HepG2 (cell line): Measurements from ENCODE around the gene PCA3. TPM values are rescaled to one million over a fixed set of nuclear protein-coding genes. Genes with fewer than 3 reads are reported as not detected.

Source experiments
- ATAC-seq: fragments of 200-7000 bp; cut with Tn5 transposase; 3 replicates; pipeline ENCODE4 v1.9.1; 2020; ENCODE audit warnings: mild to moderate bottlenecking, moderate library complexity
- BruUV-seq: library from RNA; stranded (reverse); fragments of 400-500 nt; replicated peaks from 2 replicates; lab custom pipeline; 2021; lab: Mats Ljungman, UMichigan
- CTCF ChIA-PET: fragments of 300-600 bp; formaldehyde crosslinking; extraction: SDS; loops from one replicate; lab custom pipeline; 2021; ENCODE audit warnings: low total read pairs, inconsistent platforms, low intra/inter-chr PET ratio; lab: Yijun Ruan, JAX
- POLR2A ChIA-PET: fragments of 350-600 bp; sonication (Branson Sonifier 250); formaldehyde crosslinking; loops from one replicate; lab custom pipeline; 2020; ENCODE audit warnings: antibody characterized with exemption, inconsistent platforms; lab: Yijun Ruan, JAX
- DNase-seq: peaks from one replicate; pipeline ENCODE4 v3.0.0-alpha.2; 2015; ENCODE audit warnings: low spot score
- FAIRE-seq: peaks from 3 replicates; lab custom pipeline; 2011; peaks lifted over from hg19 to GRCh38; lab: Jason Lieb, UNC
- H2AFZ ChIP-seq: one replicate; pipeline ENCODE4 v1.6.1; 2011; ENCODE audit warnings: low read length, inconsistent platforms
- H3K27ac ChIP-seq: fragments of 300-600 bp; 3 replicates; pipeline ENCODE4 v1.8.0; 2011; ENCODE audit warnings: mixed run types, mild to moderate bottlenecking, mixed read lengths, low read length, inconsistent platforms; ENCODE audit not compliant: insufficient read depth; ENCODE audit errors: extremely low read length
- H3K27me3 ChIP-seq, 2 experiments: fragments of 200-600 bp in 1 of 2; 2 replicates in 1 of 2; 3 replicates in 1 of 2; pipeline versions ENCODE4 v1.6.0 to v1.8.0; 2011; ENCODE audit warnings: low read length in 2 of 2, mild to moderate bottlenecking in 2 of 2, moderate library complexity in 2 of 2, inconsistent platforms in 1 of 2; ENCODE audit not compliant: insufficient read depth in 2 of 2, control insufficient read depth in 1 of 2
- H3K36me3 ChIP-seq, 2 experiments: fragments of 200-600 bp in 1 of 2; replicated peaks in 1 of 2; 2 replicates in 1 of 2; 3 replicates in 1 of 2; pipeline versions ENCODE4 v1.5.1 to v1.8.0; 2011; ENCODE audit warnings: low read length in 2 of 2, inconsistent platforms in 1 of 2; ENCODE audit not compliant: insufficient read depth in 2 of 2, control insufficient read depth in 1 of 2
- H3K4me1 ChIP-seq: 2 replicates; pipeline ENCODE4 v1.5.1; 2012; ENCODE audit warnings: low read length, inconsistent platforms; ENCODE audit not compliant: insufficient read depth
- H3K4me2 ChIP-seq: 2 replicates; pipeline ENCODE4 v1.6.0; 2011; ENCODE audit warnings: low read depth, low read length, inconsistent platforms
- H3K4me3 ChIP-seq, 3 experiments: fragments of 200-600 bp in 1 of 3; sonication (generic), shearing (Covaris generic) in 1 of 3; replicated peaks in 1 of 3; 2 replicates each; pipeline ENCODE4 v1.5.1; 2011 to 2016; ENCODE audit warnings: low read length in 3 of 3, inconsistent platforms in 2 of 3, low read depth in 2 of 3, mild to moderate bottlenecking in 2 of 3, control low read depth in 1 of 3, mixed read lengths in 1 of 3; ENCODE audit not compliant: insufficient read depth in 1 of 3
- H3K79me2 ChIP-seq: one replicate; pipeline ENCODE4 v1.6.1; 2011; ENCODE audit warnings: low read length, inconsistent platforms; ENCODE audit not compliant: insufficient read depth
- H3K9ac ChIP-seq: 2 replicates; pipeline ENCODE4 v1.6.0; 2011; ENCODE audit warnings: mild to moderate bottlenecking, low read depth, low read length, inconsistent platforms; ENCODE audit not compliant: insufficient read depth
- H3K9me3 ChIP-seq: 2 replicates; pipeline ENCODE4 v1.5.1; 2012; ENCODE audit warnings: mild to moderate bottlenecking, low read length
- H4K20me1 ChIP-seq: 2 replicates; pipeline ENCODE4 v1.6.0; 2011; ENCODE audit warnings: inconsistent platforms, mild to moderate bottlenecking, low read length, moderate library complexity; ENCODE audit not compliant: insufficient read depth
- BRD4 ChIP-seq: sonication (generic); formaldehyde crosslinking; IDR thresholded peaks from 2 replicates; pipeline ENCODE4 v1.4.0; 2020; ENCODE audit warnings: missing genetic modification reagents
- DZIP1 ChIP-seq: sonication (generic); formaldehyde crosslinking; IDR thresholded peaks from 2 replicates; pipeline ENCODE4 v1.5.0; 2020; ENCODE audit warnings: mild to moderate bottlenecking, missing genetic modification reagents
- GATAD2A ChIP-seq: IDR thresholded peaks from 2 replicates; pipeline ENCODE4 v1.6.1; 2016
- KLF12 ChIP-seq: sonication (generic); formaldehyde crosslinking; IDR thresholded peaks from 2 replicates; pipeline ENCODE4 v1.4.0; 2020; ENCODE audit warnings: missing genetic modification reagents, borderline replicate concordance
- MAFK ChIP-seq, 2 experiments: IDR thresholded peaks in 1 of 2; conservative IDR thresholded peaks in 1 of 2; 2 replicates each; pipeline ENCODE4 v1.6.1; 2011; ENCODE audit warnings: improper control_type of control experiment in 2 of 2, low read length in 2 of 2
- PRPF4 ChIP-seq: fragments of 200-400 bp; formaldehyde crosslinking; IDR thresholded peaks from 2 replicates; pipeline ENCODE4 v1.6.1; 2016; ENCODE audit warnings: low read length, low read depth; ENCODE audit not compliant: poor library complexity, severe bottlenecking
- XBP1 ChIP-seq: sonication (generic); formaldehyde crosslinking; IDR thresholded peaks from 2 replicates; pipeline ENCODE4 v1.5.0; 2020; ENCODE audit warnings: missing genetic modification reagents
- YY1 ChIP-seq: IDR thresholded peaks from 2 replicates; pipeline ENCODE4 v1.6.1; 2011; ENCODE audit warnings: low read length, low read depth, moderate library complexity, mild to moderate bottlenecking; ENCODE audit not compliant: insufficient read depth, insufficient replicate concordance
- ZBTB44 ChIP-seq: sonication (generic); formaldehyde crosslinking; IDR thresholded peaks from 2 replicates; pipeline ENCODE4 v1.4.0; 2020; ENCODE audit warnings: missing genetic modification reagents
- ZFX ChIP-seq: sonication (generic); formaldehyde crosslinking; IDR thresholded peaks from 2 replicates; pipeline ENCODE4 v1.4.0; 2020; ENCODE audit warnings: mild to moderate bottlenecking, low read depth, missing genetic modification reagents, moderate library complexity
- ZKSCAN5 ChIP-seq: sonication (generic); formaldehyde crosslinking; IDR thresholded peaks from 2 replicates; pipeline ENCODE4 v1.5.1; 2020; ENCODE audit warnings: mild to moderate bottlenecking, missing genetic modification reagents
- ZNF768 ChIP-seq: sonication (generic); formaldehyde crosslinking; IDR thresholded peaks from 2 replicates; pipeline ENCODE4 v1.4.0; 2020; ENCODE audit warnings: missing genetic modification reagents
- ZNF788 ChIP-seq: sonication (generic); formaldehyde crosslinking; IDR thresholded peaks from 2 replicates; pipeline ENCODE4 v1.5.0; 2020; ENCODE audit warnings: mild to moderate bottlenecking, missing genetic modification reagents, borderline replicate concordance
- ZNF891 ChIP-seq: sonication (generic); formaldehyde crosslinking; IDR thresholded peaks from 2 replicates; pipeline ENCODE4 v1.5.0; 2020; ENCODE audit warnings: mild to moderate bottlenecking, missing genetic modification reagents
- ZSCAN22 ChIP-seq: sonication (generic); formaldehyde crosslinking; IDR thresholded peaks from 2 replicates; pipeline ENCODE4 v1.4.0; 2020; ENCODE audit warnings: mild to moderate bottlenecking, missing genetic modification reagents
- WGBS: methylation state at CpG from one replicate; pipeline ENCODE4 v1.1.6; 2017; ENCODE audit warnings: low lambda C conversion rate; 5-methylcytosine and 5-hydroxymethylcytosine counted together
- in situ Hi-C: cut with HindIII; loops from 2 replicates; pipeline ENCODE4 v1.10.0; 2017; ENCODE audit warnings: low pct_unique_long_range_greater_than_20kb; ENCODE audit not compliant: extremely low pct_ligation_motif_present
- intact Hi-C: fragments of 100-400 bp; cut with micrococcal nuclease; formaldehyde crosslinking; loops from one replicate; pipeline ENCODE4 v1.10.0; 2022; ENCODE audit not compliant: unreplicated experiment
- polyA plus RNA-seq, 8 experiments: library from polyadenylated mRNA; depleted of rRNA in 3 of 8; stranded (reverse) in 7 of 8; unstranded in 1 of 8; fragments of >200 nt; fragmentation: Illumina TruSeq in 4 of 8; extraction: Trizol in 4 of 8; gene quantifications; 2 replicates each; pipeline versions ENCODE4 v1.2.1 to v1.2.3, GENCODE V29; 2011 to 2016; ENCODE audit warnings: low read depth in 4 of 8, missing spikeins in 1 of 8, mixed read lengths in 1 of 8; ENCODE audit not compliant: insufficient read depth in 1 of 8
- total RNA-seq, 5 experiments: library from RNA; depleted of rRNA; stranded (reverse); fragments of >200 nt; fragmentation: Illumina TruSeq; extraction: Trizol; gene quantifications; 2 replicates each; pipeline ENCODE4 v1.2.3, GENCODE V29; 2016; ENCODE audit warnings: low read depth in 1 of 5

The PCA3 gene
- total and polyA plus RNA-seq, 2 of the 13 experiments (the other 11 are each of a cell fraction or from before 2014, with no cell fraction given) = not detected

- ChIA-PET POLR2A (no interaction called here), CTCF (no interaction called here)
- H4K20me1 ChIP-seq = no peaks in the 10 kb centered on the region
- DNase-seq (no peak), FAIRE-seq (no peak), ATAC-seq (no peak)
- H3K27ac ChIP-seq = no peak overlapping the region
- no peak for TF ChIP-seq ZBTB44 (CRISPR knock-in tag)
- TF ChIP-seq ZNF788 (CRISPR knock-in tag) = no peak
- TF ChIP-seq ZKSCAN5 (CRISPR knock-in tag) = no peak
- no peaks in the 10 kb centered on the region for H3K9me3 ChIP-seq
- no peak overlapping the region for H3K4me3 ChIP-seq
- no TSS peak for BruUV-seq
- 1% methylated on average over 9 of the region's 9 CpGs for WGBS
- no peaks in the 10 kb centered on the region for H3K79me2 ChIP-seq
- no peak overlapping the region for H2AFZ ChIP-seq
- H3K36me3 ChIP-seq = no peaks in the 10 kb centered on the region
- intact Hi-C loops (no loop called here), in situ Hi-C loops (no loop called here)
- H3K4me2 ChIP-seq = no peak overlapping the region
- no peaks in the 10 kb centered on the region for H3K27me3 ChIP-seq
- H3K9ac ChIP-seq = no peak overlapping the region
- H3K4me1 ChIP-seq = no peaks in the 10 kb centered on the region
Observed at GRCh38 chr9:76827296-76828080, 63.2 kb downstream of the PCA3 start.

GRCh38 chr9:76828447-76828846 is 64.2 kb downstream of the PCA3 start:
- DNase-seq = no peak
- Histone ChIP-seq H4K20me1 (no peaks in the 10 kb centered on the region), H3K79me2 (no peaks in the 10 kb centered on the region), H3K9ac (no peak overlapping the region), H3K27ac (no peak overlapping the region), H2AFZ (no peak overlapping the region), H3K4me3 (no peak overlapping the region), H3K4me2 (no peak overlapping the region), H3K4me1 (no peaks in the 10 kb centered on the region), H3K9me3 (no peaks in the 10 kb centered on the region), H3K36me3 (no peaks in the 10 kb centered on the region), H3K27me3 (no peaks in the 10 kb centered on the region)
- FAIRE-seq = no peak
- 69% methylated on average over 3 of the region's 3 CpGs for WGBS
- in situ Hi-C loops = no loop called here
- POLR2A ChIA-PET = no interaction called here
- intact Hi-C loops = no loop called here
- no TSS peak for BruUV-seq
- ATAC-seq = no peak
- CTCF ChIA-PET = no interaction called here
- TF ChIP-seq XBP1 (no peak), GATAD2A (CRISPR knock-in tag) (no peak), YY1 (no peak), KLF12 (CRISPR knock-in tag) (no peak), DZIP1 (CRISPR knock-in tag) (no peak), ZNF768 (CRISPR knock-in tag) (no peak), ZNF891 (no peak), MAFK (conservative IDR thresholded peaks at IDR 0.05 in 1 of 2, IDR thresholded peaks at IDR 0.05 in 1 of 2; ENCODE audit: low read length in 2 of 2) (no peak), BRD4 (CRISPR knock-in tag) (no peak), PRPF4 (no peak), ZFX (CRISPR knock-in tag) (no peak), ZSCAN22 (CRISPR knock-in tag) (no peak)
